Small intestine (tissue), 7 donors: ENCODE results near the gene VCP. TPM values are rescaled to one million over a fixed set of nuclear protein-coding genes. Genes with fewer than 3 reads are reported as not detected.
A peak's percentile ranks its signal among the peaks of the same experiment; 100 is the strongest.

Experiments
- DNase-seq, 2 donors: peaks; one replicate each; pipeline versions ENCODE4 v3.0.0 to v3.0.0-alpha.2; 2013
- FAIRE-seq: peaks from 2 replicates; lab custom pipeline; 2012; peaks lifted over from hg19 to GRCh38; lab: Jason Lieb, UNC
- H3K27ac ChIP-seq, 3 donors: one replicate each; pipeline ENCODE4 v1.5.1; 2013; ENCODE audit warnings: low read length in 2 of 3, mild to moderate bottlenecking in 2 of 3, control low read depth in 1 of 3, inconsistent platforms in 1 of 3, low read depth in 1 of 3, moderate library complexity in 1 of 3
- H3K27me3 ChIP-seq, 3 donors: one replicate each; pipeline ENCODE4 v1.6.1; 2013; ENCODE audit warnings: low read length in 3 of 3, inconsistent platforms in 1 of 3; ENCODE audit not compliant: control insufficient read depth in 3 of 3, insufficient read depth in 3 of 3
- H3K36me3 ChIP-seq, 3 donors: one replicate each; pipeline ENCODE4 v1.6.1; 2013; ENCODE audit warnings: low read length in 3 of 3, inconsistent platforms in 1 of 3, low read depth in 1 of 3, mild to moderate bottlenecking in 1 of 3, moderate library complexity in 1 of 3; ENCODE audit not compliant: control insufficient read depth in 3 of 3, insufficient read depth in 2 of 3
- H3K4me1 ChIP-seq, 3 donors: one replicate each; pipeline ENCODE4 v1.6.1; 2013; ENCODE audit warnings: low read length in 2 of 3, inconsistent platforms in 1 of 3, low read depth in 1 of 3, mild to moderate bottlenecking in 1 of 3, moderate library complexity in 1 of 3; ENCODE audit not compliant: control insufficient read depth in 3 of 3, insufficient read depth in 2 of 3
- H3K4me3 ChIP-seq, 3 donors: one replicate each; pipeline ENCODE4 v1.5.1; 2013; ENCODE audit warnings: low read length in 3 of 3, control low read depth in 1 of 3, inconsistent platforms in 1 of 3, low read depth in 1 of 3, mild to moderate bottlenecking in 1 of 3, moderate library complexity in 1 of 3
- H3K9me3 ChIP-seq, 2 donors: one replicate each; pipeline ENCODE4 v1.6.1; 2013; ENCODE audit warnings: low read depth in 1 of 2, low read length in 1 of 2; ENCODE audit not compliant: control insufficient read depth in 2 of 2, insufficient read depth in 1 of 2
- WGBS, 3 donors: extraction: QIAGEN DNeasy Blood & Tissue Kit; methylation state at CpG; one replicate each; pipeline ENCODE4 v1.1.7; 2013; 5-methylcytosine and 5-hydroxymethylcytosine counted together
- polyA plus RNA-seq, 4 donors: library from polyadenylated mRNA; stranded (reverse) in 3 of 4; unstranded in 1 of 4; fragments of 200-250 nt in 3 of 4; fragments of 120-200 nt in 1 of 4; gene quantifications; one replicate each; pipeline versions ENCODE4 v1.2.1 to v1.2.3, GENCODE V29; 2013
- donor health status: healthy with polysubstance abuse.
- donor health status: control.
- donor health status: control.
- donor health status: Bipolar disorder and iron deficiency.
- donor health status: healthy.

The VCP gene
- polyA plus RNA-seq, 4 donors: 54.0 to 167 (median 87.1) TPM

DNA sequence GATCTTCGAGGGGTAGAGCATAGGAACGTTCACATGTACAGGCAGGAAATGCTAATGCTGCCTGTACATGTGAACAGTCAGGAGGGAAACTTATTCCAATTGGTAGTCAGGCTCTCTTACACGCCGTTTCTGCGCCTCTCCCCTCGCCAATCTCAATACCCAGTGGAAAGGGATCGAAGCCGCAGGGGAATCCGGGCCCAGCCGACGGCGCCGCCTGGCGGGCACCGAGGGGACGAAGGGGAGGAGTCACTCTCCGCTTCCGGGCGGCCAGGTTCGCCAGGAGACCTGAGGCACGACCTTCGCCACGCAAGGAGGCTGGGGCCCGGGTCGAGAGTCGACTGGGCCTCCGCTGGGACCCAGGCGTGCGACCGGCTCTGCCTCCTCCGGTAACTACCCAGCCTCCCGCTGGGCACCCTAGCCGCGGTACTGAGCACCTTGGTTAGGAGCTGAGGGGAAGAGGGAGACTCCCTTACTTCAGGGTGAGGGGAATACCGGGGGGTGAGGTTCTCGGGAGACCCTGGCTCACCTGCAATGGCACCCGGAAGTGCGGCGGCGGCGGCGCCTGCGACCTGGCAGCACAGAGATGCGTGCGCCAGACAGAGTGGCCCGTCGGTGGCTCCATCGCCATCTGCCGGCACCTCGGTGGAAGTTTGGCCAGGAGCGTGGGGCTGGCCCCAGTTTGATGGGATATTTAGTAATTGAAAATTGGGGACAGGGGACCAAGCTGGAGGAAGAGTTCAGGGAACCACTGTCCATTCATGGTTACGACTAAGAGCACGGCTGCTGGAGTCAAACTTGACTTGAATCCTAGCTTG lies 23.8 kb upstream of the VCP start, which contains the start of gene PIGO:
TSS of gene PIGO (minus strand) at position 557 of the 815 bp plus-strand sequence. CDS start 1,026 bp downstream, outside the sequence.
- H3K27ac ChIP-seq: peak within 1 kb of the TSS; percentile 93 to 99 (median 97)
- peaks cover 0 to 9% (median 2%) of the 10 kb centered on the region in 3 donors for H3K4me1 ChIP-seq
- H3K9me3 ChIP-seq: no peaks in the 10 kb centered on the region
- WGBS, 3 donors: 0% methylated on average over 45 to 53 of the region's 53 CpGs
- H3K27me3 ChIP-seq: no peaks in the 10 kb centered on the region
- peaks cover 6 to 48% (median 7%) of the 10 kb centered on the region in 3 donors for H3K36me3 ChIP-seq
- H3K4me3 ChIP-seq: peak within 1 kb of the TSS; percentile 61 to 96 (median 62)
- FAIRE-seq: no peak
- DNase-seq: peak; percentile 91 to 97

DNA sequence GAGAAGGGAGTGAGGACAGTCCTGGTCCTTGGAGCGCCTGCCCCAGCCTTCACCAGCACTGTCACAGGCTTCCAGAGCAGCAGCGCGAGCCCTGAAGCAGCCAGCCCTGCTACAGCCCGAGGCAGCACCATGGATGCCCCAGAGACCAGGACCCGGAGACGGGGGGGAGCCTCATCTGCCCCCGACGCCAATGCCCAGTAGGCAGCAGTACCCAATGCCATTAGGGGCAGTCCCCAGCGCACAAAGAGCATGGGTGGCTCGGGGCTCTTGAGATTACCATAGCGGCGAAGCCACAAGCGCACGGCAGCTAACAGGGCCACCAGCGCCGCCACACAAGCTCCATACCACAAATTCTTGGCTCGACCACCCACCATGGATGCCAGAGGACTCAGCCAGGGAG lies 19.1 kb upstream of the VCP start:
- DNase-seq (no peak), FAIRE-seq (no peak)
- Histone ChIP-seq H3K4me3 (no peak overlapping the region), H3K4me1 (peaks cover 0 to 9% (median 0%) of the 10 kb centered on the region in 3 donors), H3K9me3 (no peaks in the 10 kb centered on the region), H3K27ac (no peak overlapping the region), H3K36me3 (peaks cover 3 to 66% (median 18%) of the 10 kb centered on the region in 3 donors), H3K27me3 (no peaks in the 10 kb centered on the region)
- WGBS, 3 donors: 95 to 96% (median 96%) methylated on average over 17 of the region's 17 CpGs

DNA sequence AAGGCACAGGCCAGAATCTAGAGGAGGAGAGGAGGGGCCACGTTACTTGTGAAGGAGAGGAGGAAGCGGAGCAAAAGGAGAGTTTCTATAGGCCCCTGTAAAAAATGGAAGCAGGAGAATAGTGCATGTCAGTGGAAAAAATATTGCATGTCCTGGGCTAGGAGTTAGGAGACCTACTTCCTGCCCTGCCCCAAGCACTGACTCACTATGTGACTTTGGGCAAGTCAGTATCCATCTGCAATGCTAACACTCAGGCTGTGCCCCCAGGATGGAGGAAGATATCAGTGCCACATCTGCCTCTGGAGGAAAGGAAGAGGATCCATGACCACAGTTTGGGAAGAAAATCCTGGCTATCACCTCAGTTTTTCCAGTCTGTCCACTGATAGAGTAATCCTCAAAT lies 17.0 kb upstream of the VCP start:
- Histone ChIP-seq H3K36me3 (peaks cover 3 to 64% (median 18%) of the 10 kb centered on the region in 3 donors), H3K4me3 (no peak overlapping the region), H3K9me3 (no peaks in the 10 kb centered on the region), H3K4me1 (no peaks in the 10 kb centered on the region), H3K27ac (no peak overlapping the region), H3K27me3 (no peaks in the 10 kb centered on the region)
- 89 to 100% (median 96%) methylated on average over 2 of the region's 2 CpGs for WGBS, 3 donors
- DNase-seq: no peak
- FAIRE-seq: no peak

DNA sequence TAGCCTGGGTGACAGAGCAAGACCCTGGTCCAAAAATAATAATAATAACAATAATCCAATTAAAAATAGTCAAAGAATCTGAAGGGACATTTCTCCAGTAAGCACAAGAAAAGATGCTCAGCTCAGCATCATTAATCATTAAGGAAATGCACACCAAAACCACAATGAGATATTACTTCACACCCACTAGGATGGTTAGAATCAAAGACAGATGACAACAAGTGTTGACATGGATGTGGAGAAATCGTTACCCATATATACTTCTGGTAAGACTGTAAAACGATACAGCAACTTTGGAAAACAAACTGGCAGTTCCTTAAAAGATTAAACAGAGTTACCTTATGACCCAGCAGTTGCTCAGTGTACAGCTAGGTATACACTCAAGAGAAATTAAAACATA lies 12.7 kb upstream of the VCP start:
- no peaks in the 10 kb centered on the region for H3K27me3 ChIP-seq
- no peaks in the 10 kb centered on the region for H3K9me3 ChIP-seq
- H3K36me3 ChIP-seq: peaks cover 3 to 29% (median 11%) of the 10 kb centered on the region in 3 donors
- no peak overlapping the region for H3K4me3 ChIP-seq
- H3K4me1 ChIP-seq: no peaks in the 10 kb centered on the region
- 75 to 90% (median 88%) methylated on average over 2 of the region's 2 CpGs for WGBS, 3 donors
- FAIRE-seq: no peak
- H3K27ac ChIP-seq: no peak overlapping the region
- no peak for DNase-seq

- DNase-seq (peak; percentile 92 to 97), FAIRE-seq (no peak)
- Histone ChIP-seq H3K9me3 (no peaks in the 10 kb centered on the region), H3K27ac (peak within 1 kb of the TSS in 2 of 3 donors; percentile 79 to 90), H3K27me3 (no peaks in the 10 kb centered on the region), H3K4me3 (peak within 1 kb of the TSS; percentile 71 to 95 (median 83)), H3K4me1 (peaks cover 0 to 12% (median 0%) of the 10 kb centered on the region in 3 donors), H3K36me3 (peaks cover 0 to 28% (median 0%) of the 10 kb centered on the region in 3 donors)
- WGBS, 3 donors: 0% methylated on average over 57 to 67 of the region's 67 CpGs
Observed at GRCh38 chr9:35079426-35080341, 7.3 kb upstream of the VCP start, which contains the start of gene FANCG. Gene FANCG, minus strand, starts transcription at chr9:35079942. Its CDS starts 418 bp downstream, at chr9:35079524.

DNA sequence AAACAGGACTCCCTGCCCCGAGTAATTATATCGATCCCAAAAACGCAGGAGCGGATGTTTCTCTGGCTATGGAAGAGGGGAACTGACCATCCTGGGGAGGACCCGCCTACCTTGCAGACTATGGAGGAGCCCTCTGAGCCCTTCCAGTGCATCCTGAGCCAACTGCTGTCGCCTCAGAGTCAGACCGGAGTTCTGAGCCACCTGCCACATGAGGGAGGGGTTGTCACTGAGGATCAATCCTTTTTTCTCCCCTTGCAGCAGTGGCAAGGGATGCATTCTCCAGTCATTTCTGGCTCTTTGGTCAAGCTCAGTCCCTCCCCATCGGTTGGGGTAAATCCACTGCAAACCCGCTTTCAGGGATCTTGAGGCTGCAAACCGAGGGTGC lies 6.6 kb upstream of the VCP start:
- Histone ChIP-seq H3K36me3 (peaks cover 0 to 35% (median 0%) of the 10 kb centered on the region in 3 donors), H3K4me1 (peaks cover 0 to 12% (median 0%) of the 10 kb centered on the region in 3 donors), H3K27ac (peak overlapping the region in 2 of 3 donors; percentile 79 to 90), H3K27me3 (no peaks in the 10 kb centered on the region), H3K9me3 (no peaks in the 10 kb centered on the region), H3K4me3 (peak overlapping the region; percentile 71 to 95 (median 83))
- DNase-seq (peak in 1 of 2 donors; percentile 11), FAIRE-seq (no peak)
- 2 to 4% (median 4%) methylated on average over 9 to 10 of the region's 10 CpGs for WGBS, 3 donors

DNA sequence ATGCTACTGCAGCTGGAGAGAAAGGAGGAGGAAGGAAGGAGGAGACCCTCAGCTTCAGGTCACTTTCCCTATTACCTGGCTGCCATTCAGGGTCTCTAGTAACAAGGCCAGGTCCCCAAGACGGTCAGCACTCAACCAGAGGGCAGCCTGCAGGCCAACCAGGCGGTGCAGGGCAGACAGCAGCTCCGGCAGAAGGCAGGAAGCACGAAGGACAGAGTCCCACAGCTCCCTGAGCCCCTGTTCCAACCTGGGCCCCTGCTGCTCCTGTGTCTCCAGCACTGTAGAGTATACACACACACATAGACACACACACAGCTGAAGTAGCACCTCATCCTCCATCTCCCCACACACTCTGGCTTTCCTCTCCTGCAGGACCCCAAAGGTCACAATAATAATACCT lies 5.6 kb upstream of the VCP start:
- H3K4me3 ChIP-seq: no peak overlapping the region
- peaks cover 0 to 38% (median 0%) of the 10 kb centered on the region in 3 donors for H3K36me3 ChIP-seq
- no peak overlapping the region for H3K27ac ChIP-seq
- no peak for DNase-seq
- H3K27me3 ChIP-seq: no peaks in the 10 kb centered on the region
- peaks cover 0 to 12% (median 0%) of the 10 kb centered on the region in 3 donors for H3K4me1 ChIP-seq
- no peak for FAIRE-seq
- H3K9me3 ChIP-seq: no peaks in the 10 kb centered on the region
- WGBS, 3 donors: 70 to 78% (median 71%) methylated on average over 4 of the region's 4 CpGs

DNA sequence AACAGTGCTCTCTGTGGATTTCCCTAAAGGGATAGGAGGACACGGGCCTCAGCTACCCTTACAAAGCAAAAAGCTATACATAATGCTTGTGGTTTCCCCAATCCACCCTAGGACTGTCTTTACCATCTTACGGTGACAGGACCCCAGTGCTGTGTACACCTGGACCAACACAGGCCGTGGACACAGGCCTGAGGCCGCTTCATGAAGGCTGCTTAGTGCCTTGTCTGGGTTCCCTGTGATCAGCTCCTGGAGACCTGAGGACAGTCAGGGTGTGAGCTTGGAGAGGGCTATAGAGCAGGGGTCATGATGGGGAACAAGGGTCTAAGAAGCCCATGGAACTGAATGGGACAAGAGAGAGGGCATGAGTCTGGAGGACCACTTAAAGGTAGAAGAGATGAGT lies 4.4 kb upstream of the VCP start:
- H3K4me1 ChIP-seq: peaks cover 0 to 12% (median 0%) of the 10 kb centered on the region in 3 donors
- no peak for FAIRE-seq
- no peak overlapping the region for H3K27ac ChIP-seq
- WGBS, 3 donors: 94 to 96% (median 96%) methylated on average over 4 of the region's 4 CpGs
- no peak overlapping the region for H3K4me3 ChIP-seq
- DNase-seq: no peak
- H3K9me3 ChIP-seq: no peaks in the 10 kb centered on the region
- no peaks in the 10 kb centered on the region for H3K27me3 ChIP-seq
- peaks cover 0 to 38% (median 0%) of the 10 kb centered on the region in 3 donors for H3K36me3 ChIP-seq
